ENCODE measurements around the gene ACAT2.
"Not testable (repeated sequence)": the region's sequence is repeated elsewhere in the genome, so short reads cannot be mapped to it uniquely, and the experiment has no call there.

The ACAT2 gene

DNA sequence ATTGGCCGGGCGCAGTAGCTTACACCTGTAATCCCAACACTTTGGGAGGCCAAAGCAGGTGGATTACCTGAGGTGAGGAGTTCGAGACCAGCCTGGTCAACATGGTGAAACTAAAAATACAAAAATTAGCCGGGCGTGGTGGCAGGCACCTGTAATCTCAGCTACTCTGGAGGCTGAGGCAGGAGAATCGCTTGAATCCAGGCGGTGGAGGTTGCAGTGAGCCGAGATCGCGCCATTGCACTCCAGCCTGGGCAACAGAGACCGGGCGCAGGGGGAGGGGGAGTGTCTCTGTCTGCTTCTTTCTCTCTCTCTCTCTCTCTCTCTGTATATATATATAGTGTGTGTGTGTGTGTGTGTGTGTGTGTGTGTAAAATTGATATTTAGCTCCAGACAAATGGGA is 29.3 kb upstream of the ACAT2 start:
- DNase-seq = not testable (repeated sequence)

DNA sequence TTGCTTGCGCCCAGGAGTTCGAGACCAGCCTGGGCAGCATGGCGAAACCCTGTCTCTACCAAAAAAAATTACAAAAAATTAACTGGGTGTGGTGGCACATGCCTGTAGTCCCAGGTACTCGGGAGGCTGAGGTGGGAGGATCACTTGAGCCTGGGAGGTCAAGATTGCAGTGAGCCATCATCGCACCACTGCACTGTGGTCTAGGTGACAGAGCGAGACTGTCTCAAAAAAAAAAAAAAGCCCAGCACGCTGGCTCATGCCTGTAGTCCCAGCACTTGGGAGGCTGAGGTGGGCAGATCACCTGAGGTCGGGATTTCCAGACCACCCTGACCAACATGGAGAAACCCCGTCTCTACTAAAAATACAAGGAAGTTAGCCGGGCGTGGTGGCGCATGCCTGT is 28.4 kb upstream of the ACAT2 start:
- DNase-seq = not testable (repeated sequence)

DNA sequence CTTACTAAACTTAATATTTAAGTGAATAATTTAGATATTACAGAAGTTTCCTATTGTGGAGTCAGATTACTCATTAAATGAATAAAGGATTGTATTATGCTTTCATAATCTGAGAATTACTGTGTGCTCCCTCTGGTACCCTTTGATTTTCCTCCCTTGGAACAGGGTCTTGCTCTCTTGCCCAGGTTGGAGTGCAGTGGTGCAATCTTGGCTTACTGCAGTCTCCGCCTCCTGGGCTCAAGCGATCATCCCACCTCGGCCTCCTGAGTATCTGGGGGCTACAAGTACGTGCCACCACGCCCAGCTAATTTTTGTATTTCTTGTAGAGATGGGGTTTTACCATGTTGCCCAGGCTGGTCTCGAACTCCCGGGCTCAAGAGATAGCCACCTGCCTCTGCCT is 24.9 kb upstream of the ACAT2 start:
- DNase-seq = no peak

DNA sequence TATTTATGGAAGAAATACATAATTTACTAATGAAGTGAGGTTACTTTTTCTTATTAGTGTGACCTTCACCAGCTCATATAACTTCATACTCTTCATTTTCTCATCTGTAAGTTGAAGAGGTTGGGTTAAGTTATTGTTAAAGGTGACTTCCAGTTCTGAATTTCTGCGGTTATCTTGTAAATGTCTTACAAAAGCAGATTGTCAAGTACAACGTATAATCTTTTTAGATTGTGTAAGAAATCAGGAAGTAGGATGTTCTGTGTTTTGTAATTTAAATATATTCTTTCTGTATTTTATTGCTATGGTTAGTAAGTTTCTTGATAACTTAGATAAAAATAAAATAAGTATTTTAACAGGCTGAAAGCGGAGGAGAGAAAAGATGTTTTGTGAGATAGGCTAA is 22.5 kb upstream of the ACAT2 start:
- no peak for DNase-seq

DNA sequence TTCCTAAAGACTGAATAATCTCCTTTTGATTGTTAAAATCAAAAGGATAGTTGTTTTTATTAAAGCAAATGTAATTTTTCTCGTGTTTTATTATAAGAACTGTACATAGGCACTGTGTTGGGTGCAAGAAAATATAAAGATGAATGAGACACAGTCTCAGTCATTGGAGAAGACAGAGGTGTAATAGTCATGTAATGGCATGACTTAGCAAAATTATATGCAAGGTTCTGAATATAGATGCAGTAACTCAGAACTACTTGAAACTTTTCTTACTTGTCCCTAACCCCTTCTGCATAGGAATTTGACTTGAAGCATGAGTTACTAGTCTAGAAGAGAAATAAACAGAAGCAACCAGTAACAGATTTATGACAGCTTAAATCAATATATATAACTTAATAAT is 19.7 kb upstream of the ACAT2 start:
- DNase-seq = no peak

DNA sequence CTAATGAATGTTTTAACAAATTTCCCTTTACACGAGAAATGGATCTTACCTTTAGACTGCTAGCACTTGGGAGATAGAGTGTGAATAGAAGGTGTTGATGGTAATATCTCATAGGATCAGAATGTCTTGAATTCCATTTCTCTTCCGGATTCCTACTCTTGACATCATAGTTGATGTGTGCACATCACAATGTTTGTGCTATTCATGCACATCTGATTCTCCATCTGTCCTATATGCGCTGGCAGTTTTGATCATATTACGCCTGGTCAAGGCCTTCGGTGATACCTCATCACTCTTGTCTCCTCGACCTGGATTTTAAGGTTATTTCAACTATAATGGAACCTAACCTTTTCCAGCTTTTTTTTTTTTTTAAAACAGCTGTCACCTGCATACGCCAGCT is 16.8 kb upstream of the ACAT2 start:
- no peak for DNase-seq

DNA sequence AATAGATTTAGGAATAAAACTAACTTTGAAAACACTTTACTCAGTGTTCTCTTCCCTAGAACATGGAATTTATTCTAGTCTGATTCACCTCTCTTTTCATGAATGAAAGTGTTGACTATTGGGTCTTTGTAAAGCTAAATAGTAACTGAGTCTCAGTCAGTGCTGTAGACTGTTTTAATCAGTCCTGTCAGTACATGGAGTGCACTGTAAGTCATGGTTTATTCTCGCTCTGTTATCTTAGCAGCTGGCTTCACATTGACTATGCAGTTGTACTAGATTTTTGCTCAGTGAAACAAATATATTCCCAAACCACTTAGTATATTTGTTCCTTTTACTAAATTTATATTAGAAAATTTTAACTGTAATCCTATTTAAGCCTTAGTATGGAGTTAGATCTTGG is 15.1 kb upstream of the ACAT2 start:
- no peak for DNase-seq

DNA sequence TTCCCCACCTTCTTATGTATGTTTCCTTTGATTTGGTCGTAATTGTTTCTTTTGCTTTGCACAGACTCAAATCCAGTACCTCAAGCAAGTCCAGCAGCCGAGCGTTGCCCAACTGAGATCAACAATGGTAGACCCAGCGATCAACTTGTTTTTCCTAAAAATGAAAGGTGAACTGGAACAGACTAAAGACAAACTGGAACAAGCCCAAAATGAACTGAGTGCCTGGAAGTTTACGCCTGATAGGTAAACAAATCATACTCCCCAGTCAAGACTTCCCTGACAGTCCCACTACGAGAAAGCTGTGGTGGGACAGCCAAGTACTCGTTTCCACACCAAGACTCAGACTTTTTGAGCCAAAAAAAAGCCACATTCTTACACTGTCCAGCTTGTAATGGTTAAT is 13.7 kb upstream of the ACAT2 start:
- not testable (repeated sequence) for DNase-seq

DNA sequence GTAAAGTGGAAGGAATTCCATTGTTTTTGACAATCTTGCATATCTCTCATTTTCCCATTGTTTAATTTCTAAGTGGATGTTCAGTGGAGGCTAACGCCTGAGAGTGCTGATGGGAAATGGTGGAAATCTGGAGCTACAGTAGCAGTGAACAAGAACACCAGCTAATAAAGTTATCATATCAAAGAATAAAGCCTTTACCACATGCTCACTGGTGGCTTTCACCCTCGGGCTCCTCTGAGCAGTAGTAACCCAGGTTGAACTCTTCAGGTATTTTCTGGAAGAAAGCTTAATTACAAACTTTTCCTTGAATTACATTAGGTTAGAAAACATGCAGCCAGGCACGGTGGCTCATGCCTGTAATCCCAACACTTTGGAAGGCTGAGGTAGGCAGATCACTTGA is 10.4 kb upstream of the ACAT2 start:
- no peak for DNase-seq

DNA sequence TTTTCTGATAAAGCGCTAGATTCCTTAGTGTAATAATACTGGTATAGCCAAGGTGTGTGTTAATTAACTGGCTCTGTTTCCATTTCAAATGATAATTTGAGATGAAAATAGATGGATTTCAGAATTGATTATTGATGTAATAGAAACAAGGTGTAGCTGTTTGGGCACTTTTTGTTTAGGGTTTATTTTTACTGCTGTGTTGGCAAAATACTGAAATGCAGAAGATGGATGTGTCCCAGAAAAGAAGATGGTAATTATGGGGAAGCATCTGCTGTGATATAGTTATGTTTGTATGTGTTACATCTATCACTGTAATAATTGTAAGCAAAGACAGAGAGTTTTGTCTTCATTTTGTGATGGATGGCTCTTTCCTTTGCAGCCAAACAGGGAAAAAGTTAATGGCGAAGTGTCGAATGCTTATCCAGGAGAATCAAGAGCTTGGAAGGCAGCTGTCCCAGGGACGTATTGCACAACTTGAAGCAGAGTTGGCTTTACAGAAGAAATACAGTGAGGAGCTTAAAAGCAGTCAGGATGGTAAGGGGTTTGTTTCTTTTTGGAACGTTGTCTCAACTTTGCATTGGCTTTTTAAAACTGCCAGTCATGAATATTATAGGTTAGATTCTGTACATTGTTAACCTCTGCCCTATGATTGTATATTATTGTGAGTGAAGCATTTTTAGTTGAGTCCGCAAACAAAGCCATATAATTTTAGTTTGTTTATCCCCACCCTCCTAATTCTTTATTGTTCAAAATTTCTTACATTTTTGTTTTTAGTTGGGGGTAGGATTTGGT is 8.6 kb upstream of the ACAT2 start:
- no peak for DNase-seq

DNA sequence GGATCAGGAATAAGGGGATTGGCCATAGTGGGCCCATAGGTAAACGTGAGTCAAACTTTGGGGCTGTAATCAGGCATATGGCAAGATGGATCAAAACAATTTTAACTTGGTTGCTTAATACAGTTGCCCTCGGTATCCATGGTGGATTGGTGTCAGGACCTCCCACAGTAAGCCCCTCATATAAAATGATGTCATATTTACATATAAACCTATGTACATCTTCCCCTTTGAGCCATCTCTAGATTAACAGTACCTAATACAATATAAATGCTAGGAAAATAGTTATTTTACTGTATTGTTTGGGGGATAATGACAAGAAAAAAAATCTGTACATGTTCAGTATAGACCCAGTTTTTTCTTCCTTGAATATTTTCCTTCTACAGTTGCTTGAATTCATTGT is 7.4 kb upstream of the ACAT2 start:
- no peak for DNase-seq

DNA sequence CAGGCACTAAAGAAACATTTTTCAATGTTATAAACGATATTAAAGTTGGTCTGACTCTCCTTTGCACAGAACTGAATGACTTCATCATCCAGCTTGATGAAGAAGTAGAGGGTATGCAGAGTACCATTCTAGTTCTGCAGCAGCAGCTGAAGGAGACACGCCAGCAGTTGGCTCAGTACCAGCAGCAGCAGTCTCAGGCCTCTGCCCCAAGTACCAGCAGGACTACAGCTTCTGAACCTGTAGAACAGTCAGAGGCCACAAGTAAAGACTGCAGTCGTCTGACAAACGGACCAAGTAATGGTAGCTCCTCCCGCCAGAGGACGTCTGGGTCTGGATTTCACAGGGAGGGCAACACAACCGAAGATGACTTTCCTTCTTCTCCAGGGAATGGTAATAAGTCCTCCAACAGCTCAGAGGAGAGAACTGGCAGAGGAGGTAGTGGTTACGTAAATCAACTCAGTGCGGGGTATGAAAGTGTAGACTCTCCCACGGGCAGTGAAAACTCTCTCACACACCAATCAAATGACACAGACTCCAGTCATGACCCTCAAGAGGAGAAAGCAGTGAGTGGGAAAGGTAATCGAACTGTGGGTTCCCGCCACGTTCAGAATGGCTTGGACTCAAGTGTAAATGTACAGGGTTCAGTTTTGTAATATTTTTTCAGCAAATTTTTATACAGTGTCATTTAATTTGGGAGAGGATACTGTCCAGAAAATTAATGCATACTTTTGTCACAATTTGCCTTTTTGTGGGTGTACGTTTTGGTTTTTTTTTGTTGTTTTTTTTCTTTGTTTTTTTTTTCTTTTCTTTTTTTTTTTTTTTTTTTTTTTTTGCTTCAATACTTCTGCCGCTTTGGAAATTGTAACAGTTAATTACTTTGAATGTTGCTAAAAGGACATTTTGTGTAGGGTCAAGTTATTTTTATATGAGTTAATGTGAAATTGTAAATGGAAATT is 6.6 kb upstream of the ACAT2 start:
- DNase-seq = no peak

DNA sequence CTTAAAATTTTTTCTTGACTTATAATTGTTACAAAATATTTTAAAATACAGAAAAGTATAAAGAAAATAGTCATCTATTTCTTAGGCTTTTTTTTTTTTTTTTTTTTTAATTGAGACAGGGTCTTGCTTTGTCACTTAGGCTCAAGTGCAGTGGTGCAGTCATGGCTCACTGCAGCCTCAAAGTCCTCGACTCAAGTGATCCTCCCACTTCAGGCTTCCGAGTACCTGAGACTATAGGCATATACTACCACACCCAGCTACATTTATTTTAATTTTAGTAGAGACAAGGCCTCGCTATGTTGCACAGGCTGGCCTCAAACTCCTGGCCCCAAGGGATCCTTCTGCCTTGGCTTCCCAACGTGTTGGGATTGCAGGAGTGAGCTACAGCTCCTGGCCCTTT is 5.3 kb upstream of the ACAT2 start:
- no peak for DNase-seq

DNA sequence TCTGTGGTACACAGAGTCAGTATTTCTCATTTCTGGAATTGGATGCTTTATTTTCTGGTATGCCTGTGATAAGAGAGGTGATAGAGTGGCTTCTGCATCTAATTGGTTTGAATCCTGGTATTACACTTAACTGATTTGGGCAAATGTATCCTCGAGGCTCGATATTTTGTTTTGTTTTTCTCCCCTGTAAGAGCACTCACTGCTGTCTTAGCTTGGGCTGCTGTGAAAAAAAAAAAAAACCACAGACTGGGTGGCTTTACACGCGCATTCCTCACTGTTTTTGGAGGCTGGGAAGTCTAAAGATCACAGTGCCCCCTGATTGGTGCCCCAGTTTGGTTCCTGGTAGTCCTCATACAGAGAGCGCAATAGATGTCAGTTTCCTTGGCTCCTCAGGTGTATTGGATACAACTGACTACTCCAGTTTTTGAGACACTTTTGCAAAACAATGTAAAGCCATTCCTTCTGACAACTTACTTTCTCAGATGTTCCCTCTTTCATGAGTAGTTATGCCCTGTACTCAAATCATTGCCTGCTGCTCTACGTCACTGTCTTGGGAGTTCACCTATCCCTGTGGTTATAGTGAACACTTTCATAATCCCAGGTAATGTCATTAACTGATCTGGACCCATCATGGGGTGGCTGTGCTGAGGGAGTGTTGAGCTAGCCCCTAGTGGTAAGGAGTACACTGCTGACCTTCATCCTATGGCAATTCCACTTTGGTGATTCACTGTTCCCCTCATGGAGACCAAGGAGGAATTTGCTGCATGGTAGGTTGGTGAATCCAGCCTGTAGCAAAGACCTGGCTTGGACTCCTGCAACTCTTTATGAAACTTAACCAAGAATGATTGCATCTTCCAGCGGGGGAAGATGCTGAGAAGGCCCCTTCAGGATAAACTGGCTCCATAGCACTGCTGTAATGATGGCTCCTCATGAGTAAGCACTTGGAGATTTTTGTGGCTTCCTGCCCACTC is 3.5 kb upstream of the ACAT2 start:
- DNase-seq = no peak

DNA sequence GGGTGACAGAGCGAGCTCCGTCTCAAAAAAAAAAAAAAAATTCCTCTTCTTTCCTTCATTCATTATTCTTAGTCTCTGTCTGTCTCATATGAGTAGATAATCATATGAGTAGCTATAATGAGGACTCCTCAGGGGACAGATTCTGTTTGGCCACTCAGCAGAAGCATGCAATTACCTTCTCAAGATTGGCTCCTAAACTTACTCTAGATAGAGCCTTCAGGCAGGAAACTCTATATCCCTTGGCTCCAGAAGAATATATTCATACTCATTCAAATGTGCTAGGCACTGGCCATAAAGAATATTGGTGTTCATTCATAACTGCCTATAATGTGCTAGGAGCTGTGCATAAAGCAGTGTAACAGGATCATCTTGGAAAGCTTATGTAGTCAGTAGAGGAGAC is 2.2 kb upstream of the ACAT2 start:
- DNase-seq = no peak

DNA sequence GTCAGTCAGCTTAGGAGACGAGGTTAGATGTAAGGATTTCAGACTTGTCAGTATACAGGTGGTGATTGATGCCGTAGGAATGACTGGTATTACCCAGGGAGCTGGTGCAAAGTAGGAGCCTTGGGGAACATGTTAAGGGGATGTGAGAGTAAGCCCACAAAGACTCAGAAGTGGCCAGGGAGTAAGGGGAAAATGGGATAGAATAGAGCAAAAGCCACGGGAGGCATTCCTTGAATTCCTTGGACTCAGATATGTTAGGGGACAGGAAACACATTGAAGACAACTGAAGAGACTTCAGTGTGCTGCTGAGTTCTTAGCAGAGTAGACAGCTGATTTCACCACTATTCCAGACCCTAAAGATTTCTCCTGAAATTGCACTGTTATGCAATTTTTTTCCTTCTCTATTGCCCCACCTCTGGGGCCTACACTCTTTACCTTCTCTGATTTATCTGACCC is 1.2 kb upstream of the ACAT2 start:
- no peak for DNase-seq

DNA sequence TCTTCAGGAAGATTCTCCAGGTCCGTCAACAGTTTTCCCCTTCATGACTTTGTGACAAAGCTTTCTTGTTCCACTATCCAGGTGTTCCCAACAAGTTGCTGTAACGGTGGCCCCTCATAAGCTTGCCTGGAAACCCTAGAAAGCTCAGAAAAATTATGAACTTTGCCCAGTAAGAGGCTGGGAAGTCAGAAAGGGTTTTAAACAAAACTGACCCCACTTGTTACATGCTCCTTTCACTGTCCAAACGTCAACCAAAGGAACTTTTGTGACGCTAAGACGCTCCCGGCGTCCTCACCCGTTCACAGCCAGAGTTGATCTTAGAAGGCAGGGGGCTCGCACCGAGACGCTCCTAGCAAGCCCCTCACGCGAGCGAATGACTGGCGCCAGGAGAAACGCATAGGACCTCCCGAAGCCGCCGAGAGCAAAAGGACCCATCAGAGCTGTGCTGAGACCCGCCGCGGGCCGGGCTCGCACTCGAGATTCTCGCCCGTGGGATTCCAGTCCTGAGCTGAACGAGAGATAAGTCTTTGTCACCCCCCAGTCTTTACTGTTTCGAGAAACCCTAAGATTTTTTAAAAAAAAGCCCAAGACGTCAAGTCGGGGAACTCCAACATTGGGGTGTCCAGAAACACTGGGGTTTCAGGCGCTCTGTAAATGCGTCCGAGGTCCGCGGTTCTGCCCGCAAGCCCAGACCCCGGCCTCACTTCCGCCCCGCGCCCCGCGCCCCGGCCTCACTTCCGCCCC is 544 bp upstream of the ACAT2 start:
- peak; percentile 41 for DNase-seq

DNA sequence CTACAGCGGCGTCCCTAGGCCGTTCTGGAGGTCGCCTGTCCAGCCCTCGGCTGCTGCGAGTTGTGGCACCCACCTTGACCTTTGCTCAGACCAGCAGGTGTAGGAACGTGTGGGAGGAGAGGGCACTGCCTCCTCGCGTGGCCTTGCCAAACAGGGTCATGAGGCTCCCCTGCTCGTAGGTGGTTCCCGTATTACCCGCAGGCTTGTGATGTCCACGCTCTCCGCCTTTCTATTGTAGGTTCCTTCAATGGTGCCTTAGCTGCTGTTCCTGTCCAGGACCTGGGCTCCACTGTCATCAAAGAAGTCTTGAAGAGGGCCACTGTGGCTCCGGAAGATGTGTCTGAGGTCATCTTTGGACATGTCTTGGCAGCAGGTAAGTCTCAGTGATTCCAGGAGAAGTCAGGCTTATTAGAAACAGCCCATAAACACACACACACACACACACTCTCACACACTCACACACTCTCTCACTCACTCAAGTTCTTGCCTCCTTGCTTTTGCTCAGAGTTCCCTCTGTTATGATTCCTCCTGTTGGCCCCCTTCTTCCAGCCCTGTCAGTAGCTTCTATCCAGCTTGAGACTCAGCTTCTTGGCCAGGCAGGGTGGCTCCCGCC is 942 bp downstream of the ACAT2 start:
- DNase-seq = peak; percentile 26

DNA sequence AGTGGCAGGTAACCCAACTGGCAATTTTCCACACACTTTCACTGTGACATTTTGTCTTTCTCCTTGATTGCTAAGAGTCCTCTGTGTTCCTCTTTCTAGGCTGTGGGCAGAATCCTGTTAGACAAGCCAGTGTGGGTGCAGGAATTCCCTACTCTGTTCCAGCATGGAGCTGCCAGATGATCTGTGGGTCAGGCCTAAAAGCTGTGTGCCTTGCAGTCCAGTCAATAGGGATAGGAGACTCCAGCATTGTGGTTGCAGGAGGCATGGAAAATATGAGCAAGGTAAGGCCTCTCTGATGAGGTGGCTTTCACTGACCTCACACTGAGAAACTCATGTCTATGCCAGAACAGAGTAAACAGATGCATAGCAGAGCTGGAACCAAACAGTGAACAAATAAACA is 5.1 kb downstream of the ACAT2 start:
- no peak for DNase-seq

DNA sequence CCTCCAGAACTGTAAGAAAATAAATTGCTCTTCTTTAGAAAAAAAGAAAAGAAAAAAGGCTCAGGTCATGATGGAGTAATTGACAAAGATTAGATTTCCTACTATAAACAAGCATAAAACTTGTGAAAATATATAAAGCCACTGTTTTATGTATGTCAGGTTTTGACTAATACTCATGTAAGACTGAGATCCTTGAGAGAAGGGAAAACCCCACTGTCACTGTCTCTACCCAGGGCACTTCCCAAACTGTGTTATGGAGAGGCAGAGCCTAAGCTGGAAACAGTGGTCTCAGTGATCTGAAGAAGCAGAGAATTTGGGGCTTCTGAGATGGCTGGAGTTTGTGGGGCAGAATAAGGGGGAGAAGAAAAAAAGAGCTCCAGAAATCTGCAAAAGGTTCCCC is 7.6 kb downstream of the ACAT2 start:
- no peak for DNase-seq

DNA sequence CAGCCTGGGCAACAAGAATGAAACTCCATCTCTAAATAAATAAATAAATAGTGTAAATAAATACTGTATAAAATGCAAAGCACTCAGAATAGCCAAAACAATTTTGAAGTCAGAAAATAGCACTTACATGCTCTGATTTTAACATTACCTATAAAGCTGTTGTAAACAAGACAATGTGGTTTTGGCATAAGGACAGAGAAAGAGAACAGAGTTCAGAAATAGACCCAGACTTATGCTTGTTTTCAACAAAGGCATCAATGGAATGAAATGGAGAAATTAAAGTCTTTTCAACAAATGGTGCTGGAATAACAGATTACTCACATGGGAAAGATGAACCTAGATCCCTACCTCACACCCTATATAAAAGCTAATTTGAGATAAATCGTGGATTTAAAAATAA is 10.4 kb downstream of the ACAT2 start:
- no peak for DNase-seq

Data from stimulated activated CD4-positive, alpha-beta T cell treated with anti-CD3 and anti-CD28 coated beads, Interleukin-15, amount 100 ng/mL, for 24 hours (primary cell).